HepG2 (cell line): ENCODE results near the gene CCT6A. TPM values are rescaled to one million over a fixed set of nuclear protein-coding genes. Genes with fewer than 3 reads are reported as not detected.

ENCODE experiments used
- GTF2F1 ChIP-seq: fragments of 150-350 bp; IDR thresholded peaks from 2 replicates; pipeline ENCODE4 v1.6.1; 2014; ENCODE audit warnings: low read length
- KDM1A ChIP-seq: IDR thresholded peaks from 2 replicates; pipeline ENCODE4 v1.6.1; 2016; ENCODE audit warnings: missing compliant biosample characterization
- KMT2B ChIP-seq: IDR thresholded peaks from 2 replicates; pipeline ENCODE4 v1.6.1; 2016; ENCODE audit warnings: missing genetic modification reagents, missing compliant biosample characterization
- MAFK ChIP-seq, 2 experiments: IDR thresholded peaks in 1 of 2; conservative IDR thresholded peaks in 1 of 2; 2 replicates each; pipeline ENCODE4 v1.6.1; 2011; ENCODE audit warnings: improper control_type of control experiment in 2 of 2, low read length in 2 of 2
- MED8 ChIP-seq: sonication (generic); formaldehyde crosslinking; IDR thresholded peaks from 2 replicates; pipeline ENCODE4 v1.8.1; 2023; ENCODE audit warnings: mild to moderate bottlenecking, missing genetic modification reagents; ENCODE audit not compliant: insufficient replicate concordance
- SP4 ChIP-seq: sonication (generic); formaldehyde crosslinking; IDR thresholded peaks from 2 replicates; pipeline ENCODE4 v1.8.1; 2023; ENCODE audit warnings: mild to moderate bottlenecking, missing genetic modification reagents
- XRCC5 ChIP-seq: fragments of 200-400 bp; formaldehyde crosslinking; optimal IDR thresholded peaks from 2 replicates; pipeline ENCODE3; 2017; ENCODE audit warnings: mild to moderate bottlenecking, low read length
- ZNF101 ChIP-seq: sonication (generic); formaldehyde crosslinking; IDR thresholded peaks from 2 replicates; pipeline ENCODE4 v1.4.0; 2020; ENCODE audit warnings: mild to moderate bottlenecking, low read depth, missing genetic modification reagents, borderline replicate concordance
- polyA plus RNA-seq, 8 experiments: library from polyadenylated mRNA; depleted of rRNA in 3 of 8; stranded (reverse) in 7 of 8; unstranded in 1 of 8; fragments of >200 nt; fragmentation: Illumina TruSeq in 4 of 8; extraction: Trizol in 4 of 8; gene quantifications; 2 replicates each; pipeline versions ENCODE4 v1.2.1 to v1.2.3, GENCODE V29; 2011 to 2016; ENCODE audit warnings: low read depth in 4 of 8, missing spikeins in 1 of 8, mixed read lengths in 1 of 8; ENCODE audit not compliant: insufficient read depth in 1 of 8
- total RNA-seq, 5 experiments: library from RNA; depleted of rRNA; stranded (reverse); fragments of >200 nt; fragmentation: Illumina TruSeq; extraction: Trizol; gene quantifications; 2 replicates each; pipeline ENCODE4 v1.2.3, GENCODE V29; 2016; ENCODE audit warnings: low read depth in 1 of 5
- TF ChIP-seq, protein P1 (sequence below): sonication (generic); formaldehyde crosslinking; IDR thresholded peaks from 2 replicates; pipeline ENCODE4 v1.4.0; 2020; ENCODE audit warnings: missing genetic modification reagents
- TF ChIP-seq, protein P2 (sequence below): sonication (generic); formaldehyde crosslinking; IDR thresholded peaks from 2 replicates; pipeline ENCODE4 v1.4.0; 2020; ENCODE audit warnings: mild to moderate bottlenecking, missing genetic modification reagents
- TF ChIP-seq, protein P3 (sequence below): sonication (generic); formaldehyde crosslinking; IDR thresholded peaks from 2 replicates; pipeline ENCODE4 v1.4.0; 2020; ENCODE audit warnings: missing genetic modification reagents

Gene CCT6A
- total and polyA plus RNA-seq, 2 of the 13 experiments (the other 11 are each of a cell fraction or from before 2014, with no cell fraction given) = 219 to 292 TPM

DNA sequence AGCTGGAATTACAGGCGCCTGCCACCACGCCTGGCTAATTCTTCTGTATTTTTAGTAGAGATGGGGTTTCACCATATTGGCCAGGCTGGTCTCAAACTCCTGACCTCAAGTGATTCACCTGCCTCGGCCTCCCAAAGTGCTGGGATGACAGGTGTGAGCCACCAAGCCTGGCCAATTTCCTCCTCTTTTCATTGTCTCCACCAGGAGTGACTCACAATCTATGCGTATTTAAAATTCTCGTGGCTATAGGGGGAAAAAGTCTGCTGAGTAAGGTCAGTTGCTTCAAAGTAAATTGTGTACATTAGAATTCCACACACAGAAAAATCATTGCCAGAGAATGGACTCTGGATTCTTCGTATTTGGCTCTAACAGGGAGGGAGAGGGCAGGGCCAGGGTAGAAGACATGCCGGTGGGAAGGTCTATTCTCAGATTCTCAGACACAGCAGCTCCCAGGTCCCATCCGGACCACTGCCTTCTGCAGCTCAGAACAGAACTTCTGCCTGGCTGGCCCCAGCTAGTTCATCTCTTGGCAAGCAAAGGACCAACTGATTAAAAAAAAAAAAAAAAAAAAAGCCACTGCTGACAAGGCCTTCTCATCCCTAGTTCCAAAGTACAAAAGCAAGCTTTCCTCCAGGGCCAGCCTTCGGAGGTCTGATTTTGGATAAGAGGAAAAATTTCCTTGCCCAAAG is 22.5 kb upstream of the CCT6A start (continued):
- TF ChIP-seq KDM1A (CRISPR knock-in tag) (peak; percentile 54; the same call in 1 of the 2 replicates), SP4 (CRISPR knock-in tag) (no peak), GTF2F1 (no peak), MED8 (CRISPR knock-in tag) (no peak), XRCC5 (no peak), KMT2B (CRISPR knock-in tag) (peak; percentile 39; the same call in 1 of the 2 replicates), ZNF101 (CRISPR knock-in tag) (no peak), MAFK (conservative IDR thresholded peaks at IDR 0.05 in 1 of 2, IDR thresholded peaks at IDR 0.05 in 1 of 2; ENCODE audit: low read length in 2 of 2) (peak; percentile 82 to 83)
- TF ChIP-seq, protein P1, sequence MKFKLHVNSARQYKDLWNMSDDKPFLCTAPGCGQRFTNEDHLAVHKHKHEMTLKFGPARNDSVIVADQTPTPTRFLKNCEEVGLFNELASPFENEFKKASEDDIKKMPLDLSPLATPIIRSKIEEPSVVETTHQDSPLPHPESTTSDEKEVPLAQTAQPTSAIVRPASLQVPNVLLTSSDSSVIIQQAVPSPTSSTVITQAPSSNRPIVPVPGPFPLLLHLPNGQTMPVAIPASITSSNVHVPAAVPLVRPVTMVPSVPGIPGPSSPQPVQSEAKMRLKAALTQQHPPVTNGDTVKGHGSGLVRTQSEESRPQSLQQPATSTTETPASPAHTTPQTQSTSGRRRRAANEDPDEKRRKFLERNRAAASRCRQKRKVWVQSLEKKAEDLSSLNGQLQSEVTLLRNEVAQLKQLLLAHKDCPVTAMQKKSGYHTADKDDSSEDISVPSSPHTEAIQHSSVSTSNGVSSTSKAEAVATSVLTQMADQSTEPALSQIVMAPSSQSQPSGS (CRISPR knock-in tag) = 0 out of 2 replicates have a peak, but pooled peaks have one; percentile 50
- TF ChIP-seq, protein P2, sequence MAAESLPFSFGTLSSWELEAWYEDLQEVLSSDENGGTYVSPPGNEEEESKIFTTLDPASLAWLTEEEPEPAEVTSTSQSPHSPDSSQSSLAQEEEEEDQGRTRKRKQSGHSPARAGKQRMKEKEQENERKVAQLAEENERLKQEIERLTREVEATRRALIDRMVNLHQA = no peak
- TF ChIP-seq, protein P3, sequence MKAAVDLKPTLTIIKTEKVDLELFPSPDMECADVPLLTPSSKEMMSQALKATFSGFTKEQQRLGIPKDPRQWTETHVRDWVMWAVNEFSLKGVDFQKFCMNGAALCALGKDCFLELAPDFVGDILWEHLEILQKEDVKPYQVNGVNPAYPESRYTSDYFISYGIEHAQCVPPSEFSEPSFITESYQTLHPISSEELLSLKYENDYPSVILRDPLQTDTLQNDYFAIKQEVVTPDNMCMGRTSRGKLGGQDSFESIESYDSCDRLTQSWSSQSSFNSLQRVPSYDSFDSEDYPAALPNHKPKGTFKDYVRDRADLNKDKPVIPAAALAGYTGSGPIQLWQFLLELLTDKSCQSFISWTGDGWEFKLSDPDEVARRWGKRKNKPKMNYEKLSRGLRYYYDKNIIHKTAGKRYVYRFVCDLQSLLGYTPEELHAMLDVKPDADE (CRISPR knock-in tag) = no peak
- TF ChIP-seq, all 625 proteins: peak for 118
